ENCODE measurements around the gene UBE2A.

DNA sequence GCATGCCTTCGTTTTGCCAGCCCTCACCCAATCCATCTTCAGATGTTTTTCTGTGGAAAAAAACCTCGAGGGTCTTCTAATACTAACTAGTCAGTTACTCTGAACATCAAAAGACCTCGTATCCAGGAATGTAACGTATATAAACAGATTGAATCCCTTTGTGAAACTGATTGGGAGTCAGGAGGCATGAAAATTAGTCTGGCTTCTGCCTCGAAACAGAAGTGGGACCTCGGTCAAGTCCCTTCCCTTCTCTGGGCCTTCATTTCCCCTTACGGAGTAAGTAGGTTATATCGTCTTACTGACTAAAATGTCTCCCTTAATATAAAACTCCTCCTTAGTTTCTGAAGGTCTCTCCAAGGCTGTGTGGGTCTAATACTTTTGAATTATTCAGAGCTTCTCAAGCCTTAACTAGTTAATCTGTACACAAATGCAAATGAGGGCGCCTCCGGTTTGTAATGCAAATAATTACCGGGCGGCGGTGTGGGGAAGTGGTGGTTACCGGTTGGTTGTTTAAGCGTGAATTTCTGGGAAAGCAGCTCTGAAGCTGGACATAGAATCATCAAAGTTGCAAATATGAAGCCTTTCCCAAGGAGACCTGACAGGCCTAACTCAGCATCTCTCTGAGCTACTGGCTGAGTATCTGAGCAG lies 43.3 kb downstream of the UBE2A start:
- TF ChIP-seq, protein P1, sequence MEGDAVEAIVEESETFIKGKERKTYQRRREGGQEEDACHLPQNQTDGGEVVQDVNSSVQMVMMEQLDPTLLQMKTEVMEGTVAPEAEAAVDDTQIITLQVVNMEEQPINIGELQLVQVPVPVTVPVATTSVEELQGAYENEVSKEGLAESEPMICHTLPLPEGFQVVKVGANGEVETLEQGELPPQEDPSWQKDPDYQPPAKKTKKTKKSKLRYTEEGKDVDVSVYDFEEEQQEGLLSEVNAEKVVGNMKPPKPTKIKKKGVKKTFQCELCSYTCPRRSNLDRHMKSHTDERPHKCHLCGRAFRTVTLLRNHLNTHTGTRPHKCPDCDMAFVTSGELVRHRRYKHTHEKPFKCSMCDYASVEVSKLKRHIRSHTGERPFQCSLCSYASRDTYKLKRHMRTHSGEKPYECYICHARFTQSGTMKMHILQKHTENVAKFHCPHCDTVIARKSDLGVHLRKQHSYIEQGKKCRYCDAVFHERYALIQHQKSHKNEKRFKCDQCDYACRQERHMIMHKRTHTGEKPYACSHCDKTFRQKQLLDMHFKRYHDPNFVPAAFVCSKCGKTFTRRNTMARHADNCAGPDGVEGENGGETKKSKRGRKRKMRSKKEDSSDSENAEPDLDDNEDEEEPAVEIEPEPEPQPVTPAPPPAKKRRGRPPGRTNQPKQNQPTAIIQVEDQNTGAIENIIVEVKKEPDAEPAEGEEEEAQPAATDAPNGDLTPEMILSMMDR (IDR thresholded peaks at IDR 0.05) = no peak
- TF ChIP-seq POLR2A (IDR thresholded peaks at IDR 0.05) = no peak

Measured in breast epithelium (tissue), 3 donors.